K562 (cell line): Measurements from ENCODE around the gene IL37.

Experiments used
- ARHGAP35 ChIP-seq: fragments of 450-650 bp; IDR thresholded peaks from 2 replicates; pipeline ENCODE4 v1.6.1; 2018; ENCODE audit not compliant: partially characterized antibody
- CEBPB ChIP-seq: fragments of 450-650 bp; IDR thresholded peaks from 2 replicates; pipeline ENCODE4 v1.6.1; 2016; ENCODE audit warnings: missing genetic modification characterization, missing compliant biosample characterization
- FOXP1 ChIP-seq: sonication (generic); formaldehyde crosslinking; IDR thresholded peaks from 2 replicates; pipeline ENCODE4 v1.8.0; 2022; ENCODE audit warnings: mild to moderate bottlenecking, missing genetic modification reagents
- MAFF ChIP-seq: IDR thresholded peaks from 2 replicates; pipeline ENCODE4 v1.6.1; 2012; ENCODE audit warnings: low read length, improper control_type of control experiment
- MAZ ChIP-seq, 2 experiments: fragments of 450-650 bp in 1 of 2; sonication (generic) in 1 of 2; formaldehyde crosslinking; IDR thresholded peaks in 1 of 2; conservative IDR thresholded peaks in 1 of 2; 2 replicates each; pipeline versions ENCODE4 v1.4.0 to v1.5.0; 2020; ENCODE audit warnings: mild to moderate bottlenecking in 1 of 2, missing genetic modification reagents in 1 of 2
- POLR2A ChIP-seq: fragments of 450-650 bp; conservative IDR thresholded peaks from 2 replicates; pipeline ENCODE4 v1.6.1; 2016
- TF ChIP-seq, protein P1 (sequence below): sonication (generic); formaldehyde crosslinking; IDR thresholded peaks from 2 replicates; pipeline ENCODE4 v1.8.1; 2022; ENCODE audit warnings: missing genetic modification reagents
- TF ChIP-seq, protein P2 (sequence below), 3 experiments: IDR thresholded peaks in 2 of 3; conservative IDR thresholded peaks in 1 of 3; 2 replicates each; pipeline ENCODE4 v1.5.1; 2011 to 2012; ENCODE audit warnings: low read length in 3 of 3, mild to moderate bottlenecking in 3 of 3, control low read depth in 2 of 3, improper control_type of control experiment in 1 of 3, inconsistent platforms in 1 of 3, low read depth in 1 of 3, mixed read lengths in 1 of 3, moderate library complexity in 1 of 3; ENCODE audit not compliant: insufficient read depth in 2 of 3

DNA sequence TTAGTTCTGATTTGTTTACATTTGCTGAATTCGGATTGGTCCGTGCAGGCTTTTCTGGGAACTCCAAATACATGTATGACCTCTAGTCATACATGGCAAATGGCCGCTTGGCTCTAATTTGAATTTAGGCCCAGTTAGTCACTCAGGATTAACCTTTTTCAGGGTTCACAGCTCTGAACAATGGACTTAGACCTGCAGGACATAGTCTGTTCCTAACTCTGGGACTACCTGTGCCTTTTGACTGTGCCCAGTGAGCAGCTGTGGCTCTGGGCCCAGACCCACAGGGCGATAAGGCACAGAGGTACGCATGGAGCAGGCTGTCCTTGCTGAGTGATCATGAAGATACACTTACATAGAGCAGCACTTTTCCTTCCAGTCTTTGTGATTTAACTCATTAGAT lies 28.5 kb downstream of the IL37 start:
- TF ChIP-seq, protein P1, sequence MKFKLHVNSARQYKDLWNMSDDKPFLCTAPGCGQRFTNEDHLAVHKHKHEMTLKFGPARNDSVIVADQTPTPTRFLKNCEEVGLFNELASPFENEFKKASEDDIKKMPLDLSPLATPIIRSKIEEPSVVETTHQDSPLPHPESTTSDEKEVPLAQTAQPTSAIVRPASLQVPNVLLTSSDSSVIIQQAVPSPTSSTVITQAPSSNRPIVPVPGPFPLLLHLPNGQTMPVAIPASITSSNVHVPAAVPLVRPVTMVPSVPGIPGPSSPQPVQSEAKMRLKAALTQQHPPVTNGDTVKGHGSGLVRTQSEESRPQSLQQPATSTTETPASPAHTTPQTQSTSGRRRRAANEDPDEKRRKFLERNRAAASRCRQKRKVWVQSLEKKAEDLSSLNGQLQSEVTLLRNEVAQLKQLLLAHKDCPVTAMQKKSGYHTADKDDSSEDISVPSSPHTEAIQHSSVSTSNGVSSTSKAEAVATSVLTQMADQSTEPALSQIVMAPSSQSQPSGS (CRISPR knock-in tag) = no peak
- TF ChIP-seq, protein P2, sequence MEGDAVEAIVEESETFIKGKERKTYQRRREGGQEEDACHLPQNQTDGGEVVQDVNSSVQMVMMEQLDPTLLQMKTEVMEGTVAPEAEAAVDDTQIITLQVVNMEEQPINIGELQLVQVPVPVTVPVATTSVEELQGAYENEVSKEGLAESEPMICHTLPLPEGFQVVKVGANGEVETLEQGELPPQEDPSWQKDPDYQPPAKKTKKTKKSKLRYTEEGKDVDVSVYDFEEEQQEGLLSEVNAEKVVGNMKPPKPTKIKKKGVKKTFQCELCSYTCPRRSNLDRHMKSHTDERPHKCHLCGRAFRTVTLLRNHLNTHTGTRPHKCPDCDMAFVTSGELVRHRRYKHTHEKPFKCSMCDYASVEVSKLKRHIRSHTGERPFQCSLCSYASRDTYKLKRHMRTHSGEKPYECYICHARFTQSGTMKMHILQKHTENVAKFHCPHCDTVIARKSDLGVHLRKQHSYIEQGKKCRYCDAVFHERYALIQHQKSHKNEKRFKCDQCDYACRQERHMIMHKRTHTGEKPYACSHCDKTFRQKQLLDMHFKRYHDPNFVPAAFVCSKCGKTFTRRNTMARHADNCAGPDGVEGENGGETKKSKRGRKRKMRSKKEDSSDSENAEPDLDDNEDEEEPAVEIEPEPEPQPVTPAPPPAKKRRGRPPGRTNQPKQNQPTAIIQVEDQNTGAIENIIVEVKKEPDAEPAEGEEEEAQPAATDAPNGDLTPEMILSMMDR (IDR thresholded peaks at IDR 0.05 in 2 of 3, conservative IDR thresholded peaks at IDR 0.05 in 1 of 3; ENCODE audit: insufficient read depth in 2 of 3, low read depth in 1 of 3, low read length in 3 of 3) = no peak
- TF ChIP-seq MAZ (CRISPR knock-in tag; conservative IDR thresholded peaks at IDR 0.05 in 1 of 2, IDR thresholded peaks at IDR 0.05 in 1 of 2) (no peak), CEBPB (tag) (no peak), ARHGAP35 (no peak), MAFF (no peak), POLR2A (no peak), FOXP1 (no peak)
